Peyer's patch (tissue), 4 donors: ENCODE measurements around the gene LUZP2. TPM values are rescaled to one million over a fixed set of nuclear protein-coding genes. Genes with fewer than 3 reads are reported as not detected.

Experiments used
- DNase-seq, 3 donors: peaks; one replicate each; pipeline ENCODE4 v3.0.0-alpha.2; 2017 to 2019
- H3K27ac ChIP-seq, 4 donors: fragments of 200-600 bp; sonication (generic); one replicate each; pipeline ENCODE4 v1.5.1; 2016 to 2019
- H3K27me3 ChIP-seq, 2 donors: fragments of 200-600 bp; sonication (generic); one replicate each; pipeline ENCODE4 v1.5.1; 2019
- H3K36me3 ChIP-seq, 3 donors: fragments of 200-600 bp; sonication (generic); one replicate each; pipeline ENCODE4 v1.5.1; 2016 to 2019
- H3K4me1 ChIP-seq, 4 donors: fragments of 200-600 bp; sonication (generic); one replicate each; pipeline ENCODE4 v1.5.1; 2016 to 2019
- H3K4me3 ChIP-seq, 4 donors: fragments of 200-600 bp; sonication (generic); 1 replicate in 3 of 4; 2 replicates in 1 of 4; pipeline ENCODE4 v1.5.1; 2016 to 2019; ENCODE audit warnings: mild to moderate bottlenecking in 1 of 4
- H3K9me3 ChIP-seq, 4 donors: fragments of 200-600 bp; sonication (generic); one replicate each; pipeline ENCODE4 v1.5.1; 2016 to 2019; ENCODE audit warnings: mild to moderate bottlenecking in 1 of 4
- POLR2A ChIP-seq, 2 donors: fragments of 450-650 bp; IDR thresholded peaks; one replicate each; pipeline ENCODE4 v1.5.1; 2017; ENCODE audit warnings: antibody characterized with exemption in 2 of 2, mild to moderate bottlenecking in 2 of 2, moderate library complexity in 2 of 2
- total RNA-seq, 4 donors: library from RNA; depleted of rRNA; stranded (reverse); fragments of >200 nt; gene quantifications; one replicate each; pipeline ENCODE4 v1.1.0, GENCODE V29; 2016
- TF ChIP-seq, protein P1 (sequence below), 6 experiments: fragments of 450-650 bp in 4 of 6; fragments of 200-600 bp in 2 of 6; sonication (generic) in 1 of 6; IDR thresholded peaks; one replicate each; pipeline ENCODE4 v1.5.1; 2017 to 2019; ENCODE audit warnings: antibody characterized with exemption in 6 of 6, mild to moderate bottlenecking in 3 of 6, moderate library complexity in 1 of 6

LUZP2 gene
- total RNA-seq, 4 donors from 2014 or later: 0.47 TPM; not detected in 3

GRCh38 chr11:25038131-25038530 is 541.3 kb downstream of the LUZP2 start:
- Histone ChIP-seq H3K4me3 (no peak overlapping the region), H3K27ac (no peak overlapping the region), H3K27me3 (no peaks in the 10 kb centered on the region), H3K36me3 (no peaks in the 10 kb centered on the region), H3K4me1 (no peaks in the 10 kb centered on the region), H3K9me3 (no peaks in the 10 kb centered on the region)
- DNase-seq: no peak
- TF ChIP-seq, protein P1, sequence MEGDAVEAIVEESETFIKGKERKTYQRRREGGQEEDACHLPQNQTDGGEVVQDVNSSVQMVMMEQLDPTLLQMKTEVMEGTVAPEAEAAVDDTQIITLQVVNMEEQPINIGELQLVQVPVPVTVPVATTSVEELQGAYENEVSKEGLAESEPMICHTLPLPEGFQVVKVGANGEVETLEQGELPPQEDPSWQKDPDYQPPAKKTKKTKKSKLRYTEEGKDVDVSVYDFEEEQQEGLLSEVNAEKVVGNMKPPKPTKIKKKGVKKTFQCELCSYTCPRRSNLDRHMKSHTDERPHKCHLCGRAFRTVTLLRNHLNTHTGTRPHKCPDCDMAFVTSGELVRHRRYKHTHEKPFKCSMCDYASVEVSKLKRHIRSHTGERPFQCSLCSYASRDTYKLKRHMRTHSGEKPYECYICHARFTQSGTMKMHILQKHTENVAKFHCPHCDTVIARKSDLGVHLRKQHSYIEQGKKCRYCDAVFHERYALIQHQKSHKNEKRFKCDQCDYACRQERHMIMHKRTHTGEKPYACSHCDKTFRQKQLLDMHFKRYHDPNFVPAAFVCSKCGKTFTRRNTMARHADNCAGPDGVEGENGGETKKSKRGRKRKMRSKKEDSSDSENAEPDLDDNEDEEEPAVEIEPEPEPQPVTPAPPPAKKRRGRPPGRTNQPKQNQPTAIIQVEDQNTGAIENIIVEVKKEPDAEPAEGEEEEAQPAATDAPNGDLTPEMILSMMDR (IDR thresholded peaks at IDR 0.05): no peak
- no peak for TF ChIP-seq POLR2A (IDR thresholded peaks at IDR 0.05)

DNA sequence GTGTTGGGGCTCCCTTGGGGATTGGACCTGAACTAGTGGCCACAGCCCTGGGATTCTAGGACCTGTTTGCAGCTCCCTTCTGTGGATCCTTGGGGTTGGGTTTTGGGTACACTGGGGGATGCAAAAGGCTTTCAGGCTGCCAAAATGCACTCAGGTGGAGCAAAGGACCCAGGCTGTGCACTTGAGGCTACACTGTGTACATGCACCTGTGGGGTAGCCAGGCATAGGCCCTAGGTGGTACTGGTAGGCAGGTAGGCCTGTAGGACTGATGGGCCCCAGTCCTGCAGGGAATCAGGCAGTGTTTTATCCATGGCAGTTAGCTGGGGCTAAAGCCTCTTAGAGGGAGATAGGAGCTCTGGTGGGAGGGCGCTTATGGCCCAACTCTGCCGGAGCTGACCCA is 542.3 kb downstream of the LUZP2 start:
- no peaks in the 10 kb centered on the region for H3K36me3 ChIP-seq

DNA sequence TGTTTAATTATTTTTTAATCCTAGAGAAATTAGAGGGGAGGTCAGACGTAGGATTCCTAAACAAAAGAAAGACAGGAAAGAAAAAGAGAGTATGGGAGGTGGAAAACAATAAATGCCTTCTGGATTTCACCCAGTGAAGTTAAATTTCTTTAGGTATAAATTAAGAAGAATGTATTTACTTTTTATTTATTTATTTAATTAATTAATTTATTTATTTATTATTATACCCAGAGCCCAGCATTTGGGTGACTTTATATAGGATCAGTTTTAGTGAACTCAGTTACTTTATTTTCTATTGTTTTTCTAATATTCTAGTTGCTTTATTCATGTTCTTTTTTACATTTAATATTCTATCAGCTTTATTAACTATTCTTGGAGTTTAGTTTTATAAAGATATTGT is 551.8 kb downstream of the LUZP2 start:
- Histone ChIP-seq H3K36me3 (no peaks in the 10 kb centered on the region), H3K4me1 (no peaks in the 10 kb centered on the region), H3K4me3 (no peak overlapping the region), H3K27me3 (no peaks in the 10 kb centered on the region), H3K27ac (no peak overlapping the region), H3K9me3 (no peaks in the 10 kb centered on the region)
- TF ChIP-seq, protein P1 (IDR thresholded peaks at IDR 0.05): no peak
- TF ChIP-seq POLR2A (IDR thresholded peaks at IDR 0.05): no peak
- no peak for DNase-seq

More for the DNA sequence above, 542.3 kb downstream of the LUZP2 start:
- no peak for DNase-seq
- Histone ChIP-seq H3K27me3 (no peaks in the 10 kb centered on the region), H3K4me3 (no peak overlapping the region), H3K9me3 (no peaks in the 10 kb centered on the region), H3K4me1 (no peaks in the 10 kb centered on the region), H3K27ac (no peak overlapping the region)
- TF ChIP-seq, protein P1 (IDR thresholded peaks at IDR 0.05): no peak
- no peak for TF ChIP-seq POLR2A (IDR thresholded peaks at IDR 0.05)

- TF ChIP-seq, protein P1 (IDR thresholded peaks at IDR 0.05): no peak
- no peak for TF ChIP-seq POLR2A (IDR thresholded peaks at IDR 0.05)
- no peaks in the 10 kb centered on the region for H3K36me3 ChIP-seq
Observed at GRCh38 chr11:25052844-25053243, 556.0 kb downstream of the LUZP2 start.

DNA sequence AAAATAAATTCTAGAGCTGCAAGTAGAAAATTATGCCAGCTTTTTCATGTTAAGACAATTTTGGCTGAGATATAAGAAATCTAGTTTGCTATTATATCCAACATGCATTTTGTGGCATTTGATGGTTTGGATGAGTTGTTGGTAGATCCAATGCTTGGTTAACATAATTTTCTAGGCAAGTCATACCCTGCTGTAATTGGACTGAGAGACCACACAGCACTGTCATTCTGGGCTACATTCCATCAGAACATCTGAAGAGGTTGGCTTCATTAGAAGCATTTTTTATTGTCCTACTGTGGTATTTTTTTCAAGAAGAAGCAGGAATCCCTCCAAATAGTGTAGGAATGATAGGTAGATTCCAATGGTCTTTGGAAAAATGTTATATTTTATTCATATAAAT is 561.0 kb downstream of the LUZP2 start:
- no peak for TF ChIP-seq POLR2A (IDR thresholded peaks at IDR 0.05)
- TF ChIP-seq, protein P1 (IDR thresholded peaks at IDR 0.05): no peak
- Histone ChIP-seq H3K27ac (no peak overlapping the region), H3K36me3 (no peaks in the 10 kb centered on the region)

More at GRCh38 chr11:25052844-25053243, 556.0 kb downstream of the LUZP2 start:
- H3K9me3 ChIP-seq: no peaks in the 10 kb centered on the region
- H3K27ac ChIP-seq: no peak overlapping the region
- H3K4me3 ChIP-seq: no peak overlapping the region
- no peaks in the 10 kb centered on the region for H3K27me3 ChIP-seq
- no peak for DNase-seq
- H3K4me1 ChIP-seq: no peaks in the 10 kb centered on the region

GRCh38 chr11:25065746-25066145 is 568.9 kb downstream of the LUZP2 start:
- no peaks in the 10 kb centered on the region for H3K36me3 ChIP-seq
- TF ChIP-seq, protein P1 (IDR thresholded peaks at IDR 0.05): no peak
- no peak for TF ChIP-seq POLR2A (IDR thresholded peaks at IDR 0.05)
- no peaks in the 10 kb centered on the region for H3K27me3 ChIP-seq
- DNase-seq: no peak
- H3K4me3 ChIP-seq: no peak overlapping the region
- H3K4me1 ChIP-seq: no peaks in the 10 kb centered on the region
- no peaks in the 10 kb centered on the region for H3K9me3 ChIP-seq
- no peak overlapping the region for H3K27ac ChIP-seq

More for the DNA sequence above, 561.0 kb downstream of the LUZP2 start:
- Histone ChIP-seq H3K4me1 (no peaks in the 10 kb centered on the region), H3K9me3 (no peaks in the 10 kb centered on the region), H3K27me3 (no peaks in the 10 kb centered on the region), H3K4me3 (no peak overlapping the region)
- no peak for DNase-seq
